GM19467 (cell line): ENCODE data around the gene GRIK1.
"Not testable (repeated sequence)": the region's sequence is repeated elsewhere in the genome, so short reads cannot be mapped to it uniquely, and the experiment has no call there.

Source experiments
- ATAC-seq: cut with Tn5 transposase; IDR thresholded peaks from one replicate; pipeline ENCODE4 v1.9.1; 2021; ENCODE audit warnings: mild to moderate bottlenecking, moderate library complexity; ENCODE audit not compliant: unreplicated experiment

The GRIK1 gene

GRCh38 chr21:29939924-29940275 lies at the start of gene GRIK1:
TSS of gene GRIK1 (minus strand) at chr21:29939996.
- ATAC-seq = no peak

- ATAC-seq = no peak
Measured at GRCh38 chr21:29987762-29988161, 48.0 kb upstream of the GRIK1 start.

- no peak for ATAC-seq
Measured at GRCh38 chr21:29985866-29986265, 46.1 kb upstream of the GRIK1 start.

GRCh38 chr21:29979043-29979442 lies 39.2 kb upstream of the GRIK1 start:
- ATAC-seq = no peak

- ATAC-seq = no peak
Measured at GRCh38 chr21:29975776-29976175, 36.0 kb upstream of the GRIK1 start.

GRCh38 chr21:29973258-29973657 lies 33.5 kb upstream of the GRIK1 start:
- ATAC-seq = no peak

GRCh38 chr21:29961291-29962027 lies 21.7 kb upstream of the GRIK1 start:
- no peak for ATAC-seq

- no peak for ATAC-seq
Measured at GRCh38 chr21:29958551-29958950, 18.8 kb upstream of the GRIK1 start.

- not testable (repeated sequence) for ATAC-seq
Measured at GRCh38 chr21:29958035-29958434, 18.2 kb upstream of the GRIK1 start.

GRCh38 chr21:29953690-29954089 lies 13.9 kb upstream of the GRIK1 start:
- no peak for ATAC-seq

GRCh38 chr21:29953072-29953471 lies 13.3 kb upstream of the GRIK1 start:
- ATAC-seq = no peak

GRCh38 chr21:29951911-29952310 lies 12.1 kb upstream of the GRIK1 start:
- no peak for ATAC-seq

GRCh38 chr21:29949991-29950390 lies 10.2 kb upstream of the GRIK1 start:
- no peak for ATAC-seq

GRCh38 chr21:29947119-29947518 lies 7.3 kb upstream of the GRIK1 start:
- no peak for ATAC-seq

- ATAC-seq = no peak
Measured at GRCh38 chr21:29943885-29944284, 4.1 kb upstream of the GRIK1 start.

- ATAC-seq = no peak
Measured at GRCh38 chr21:29942034-29942433, 2.2 kb upstream of the GRIK1 start.

GRCh38 chr21:29940991-29941390 lies 1.2 kb upstream of the GRIK1 start:
- no peak for ATAC-seq

- no peak for ATAC-seq
Measured at GRCh38 chr21:29940361-29940760, 565 bp upstream of the GRIK1 start.

GRCh38 chr21:29939104-29939923 lies 482 bp downstream of the GRIK1 start:
- ATAC-seq = no peak

GRCh38 chr21:29938776-29939103 lies 1.1 kb downstream of the GRIK1 start:
- ATAC-seq = no peak

- no peak for ATAC-seq
Measured at GRCh38 chr21:29933088-29933487, 6.7 kb downstream of the GRIK1 start.

- ATAC-seq = no peak
Measured at GRCh38 chr21:29928537-29928936, 11.3 kb downstream of the GRIK1 start.
